GM12875 (cell line): Measurements from ENCODE around the gene HACD2.
"Not testable (repeated sequence)": the region's sequence is repeated elsewhere in the genome, so short reads cannot be mapped to it uniquely, and the experiment has no call there.

Experiments used
- H3K4me3 ChIP-seq: one replicate; pipeline ENCODE4 v1.5.1; 2011; ENCODE audit warnings: low read depth, low read length, control low read depth
- CTCF ChIP-seq: IDR thresholded peaks from 2 replicates; pipeline ENCODE4 v1.5.1; 2011; ENCODE audit warnings: low read depth, mild to moderate bottlenecking, control low read depth, inconsistent platforms, low read length, moderate library complexity, borderline replicate concordance; ENCODE audit not compliant: insufficient read depth

Gene HACD2

GRCh38 chr3:123602325-123602724 is 17.5 kb upstream of the HACD2 start:
- no peak for TF ChIP-seq CTCF
- no peak overlapping the region for H3K4me3 ChIP-seq

- H3K4me3 ChIP-seq = not testable (repeated sequence)
These were observed 16.0 kb upstream of the HACD2 start for GRCh38 chr3:123600863-123601262.

- H3K4me3 ChIP-seq = no peak overlapping the region
- no peak for TF ChIP-seq CTCF
These were observed 12.7 kb upstream of the HACD2 start for GRCh38 chr3:123597561-123597960.

- H3K4me3 ChIP-seq = no peak overlapping the region
- TF ChIP-seq CTCF = no peak
These were observed 10.7 kb upstream of the HACD2 start for GRCh38 chr3:123595396-123596180.

- no peak overlapping the region for H3K4me3 ChIP-seq
- no peak for TF ChIP-seq CTCF
These were observed 8.5 kb upstream of the HACD2 start for GRCh38 chr3:123593381-123593780.

- TF ChIP-seq CTCF = no peak
- H3K4me3 ChIP-seq = no peak overlapping the region
These were observed 6.0 kb upstream of the HACD2 start for GRCh38 chr3:123590685-123591450.

GRCh38 chr3:123587401-123587800 is 2.5 kb upstream of the HACD2 start:
- H3K4me3 ChIP-seq = no peak overlapping the region
- TF ChIP-seq CTCF = no peak
